ENCODE measurements around the gene DOCK2.

The DOCK2 gene

DNA sequence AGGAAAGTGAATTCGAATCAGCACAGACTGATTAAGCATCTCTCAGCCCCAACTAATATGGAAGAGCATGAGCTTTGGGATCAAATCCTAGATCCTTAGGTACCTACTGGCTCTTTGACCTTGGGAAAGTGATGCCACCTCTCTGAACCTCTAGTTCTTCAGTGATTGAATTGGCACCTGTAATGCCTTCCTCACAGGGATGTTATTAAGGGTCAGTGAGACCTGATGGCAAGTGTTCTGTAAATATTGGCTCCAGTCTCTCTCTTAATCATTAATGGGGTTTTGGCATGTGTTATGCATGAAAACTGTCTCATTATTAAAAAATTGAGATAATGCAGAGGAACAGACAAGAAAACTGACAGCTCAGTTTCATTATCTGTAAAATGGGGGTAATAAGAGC is 227.4 kb downstream of the DOCK2 start:
- no peak for TF ChIP-seq CTCF (IDR thresholded peaks at IDR 0.05; ENCODE audit: low read depth, low read length)
- H3K4me3 ChIP-seq (replicated peaks in 1 of 2; ENCODE audit: low read depth in 2 of 2, low read length in 2 of 2), result no peak overlapping the region
- DNase-seq (ENCODE audit: low read depth in 2 of 2), result no peak

- no peak for DNase-seq (ENCODE audit: low read depth in 2 of 2)
- no peak for TF ChIP-seq CTCF (IDR thresholded peaks at IDR 0.05; ENCODE audit: low read depth, low read length)
- H3K4me3 ChIP-seq (replicated peaks in 1 of 2; ENCODE audit: low read depth in 2 of 2, low read length in 2 of 2), result no peak overlapping the region
Observed at GRCh38 chr5:169867347-169867746, 230.3 kb downstream of the DOCK2 start.

- TF ChIP-seq CTCF (IDR thresholded peaks at IDR 0.05; ENCODE audit: low read depth, low read length), result no peak
- no peak for DNase-seq (ENCODE audit: low read depth in 2 of 2)
- H3K4me3 ChIP-seq (replicated peaks in 1 of 2; ENCODE audit: low read depth in 2 of 2, low read length in 2 of 2), result no peak overlapping the region
Observed at GRCh38 chr5:169869066-169869465, 232.0 kb downstream of the DOCK2 start.

GRCh38 chr5:169870211-169870610 is 233.1 kb downstream of the DOCK2 start:
- no peak for TF ChIP-seq CTCF (IDR thresholded peaks at IDR 0.05; ENCODE audit: low read depth, low read length)
- H3K4me3 ChIP-seq (replicated peaks in 1 of 2; ENCODE audit: low read depth in 2 of 2, low read length in 2 of 2), result no peak overlapping the region
- peak in 1 of 2 donors; percentile 60 for DNase-seq (ENCODE audit: low read depth in 2 of 2)

GRCh38 chr5:169871826-169872490 is 234.9 kb downstream of the DOCK2 start:
- TF ChIP-seq CTCF (IDR thresholded peaks at IDR 0.05; ENCODE audit: low read depth, low read length), result no peak
- no peak overlapping the region for H3K4me3 ChIP-seq (replicated peaks in 1 of 2; ENCODE audit: low read depth in 2 of 2, low read length in 2 of 2)
- no peak for DNase-seq (ENCODE audit: low read depth in 2 of 2)

DNA sequence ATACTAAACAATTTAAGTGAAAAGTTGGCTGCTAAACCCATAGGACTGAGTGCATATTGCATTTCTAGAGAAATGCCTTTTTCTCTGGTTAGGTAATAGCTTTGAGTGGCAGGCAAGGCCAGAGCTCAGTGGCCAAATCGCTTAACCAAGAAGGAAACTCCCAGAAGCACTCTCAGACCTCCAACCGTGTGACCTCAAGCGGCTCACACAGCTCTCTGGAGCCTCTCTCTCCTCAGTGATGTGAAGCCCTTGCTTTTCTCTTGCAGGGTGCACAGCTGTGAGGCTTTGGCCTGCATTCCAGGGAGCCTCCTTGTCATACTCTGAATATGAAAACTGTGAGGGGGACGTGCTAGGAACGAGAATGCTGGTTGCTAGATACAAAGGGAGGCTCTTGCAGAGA is 236.6 kb downstream of the DOCK2 start:
- no peak for TF ChIP-seq CTCF (IDR thresholded peaks at IDR 0.05; ENCODE audit: low read depth, low read length)
- peak; percentile 26 to 79 for DNase-seq (ENCODE audit: low read depth in 2 of 2)
- no peak overlapping the region for H3K4me3 ChIP-seq (replicated peaks in 1 of 2; ENCODE audit: low read depth in 2 of 2, low read length in 2 of 2)

DNA sequence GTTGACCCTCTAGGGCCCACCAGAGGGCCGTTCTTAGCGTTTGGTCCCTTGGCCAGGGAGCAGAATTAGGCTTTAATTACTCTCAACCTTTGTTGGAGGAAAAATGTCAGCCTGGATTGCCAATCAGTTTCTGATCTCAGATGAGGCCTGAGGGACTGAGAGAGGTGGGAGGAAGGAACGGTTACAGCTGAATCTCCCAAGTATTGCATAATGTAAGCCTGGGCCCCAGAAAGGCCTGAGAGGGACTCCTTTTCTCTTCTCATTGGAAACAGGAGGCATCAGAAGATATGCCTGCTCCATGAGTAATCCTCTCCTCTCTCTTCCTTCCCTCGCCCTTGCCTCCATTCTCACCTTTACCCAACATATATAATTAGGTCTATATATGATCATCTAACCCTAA is 237.5 kb downstream of the DOCK2 start:
- no peak for DNase-seq (ENCODE audit: low read depth in 2 of 2)
- TF ChIP-seq CTCF (IDR thresholded peaks at IDR 0.05; ENCODE audit: low read depth, low read length), result no peak
- no peak overlapping the region for H3K4me3 ChIP-seq (replicated peaks in 1 of 2; ENCODE audit: low read depth in 2 of 2, low read length in 2 of 2)

Measured in cardiac fibroblast (primary cell).